Gastrocnemius medialis (tissue), 4 donors: ENCODE data around the gene NNT. TPM values are rescaled to one million over a fixed set of nuclear protein-coding genes. Genes with fewer than 3 reads are reported as not detected.
"Not testable (repeated sequence)": the region's sequence is repeated elsewhere in the genome, so short reads cannot be mapped to it uniquely, and the experiment has no call there.

ENCODE experiments used
- ATAC-seq, 2 donors: fragments of 150-250 bp; one replicate each; pipeline ENCODE4 v1.9.1; 2016
- DNase-seq, 2 donors: peaks; one replicate each; pipeline ENCODE4 v3.0.0-alpha.2; 2019
- H3K27ac ChIP-seq, 4 donors: fragments of 200-600 bp; sonication (generic); 1 replicate in 1 of 4; 2 replicates in 3 of 4; pipeline ENCODE4 v1.5.1; 2016 to 2018; ENCODE audit warnings: mild to moderate bottlenecking in 2 of 4, moderate library complexity in 1 of 4
- H3K27me3 ChIP-seq, 3 donors: fragments of 200-600 bp; sonication (generic) in 2 of 3; 1 replicate in 1 of 3; 2 replicates in 2 of 3; pipeline versions ENCODE4 v1.5.1 to v1.6.0; 2016 to 2019; ENCODE audit warnings: mild to moderate bottlenecking in 1 of 3, moderate library complexity in 1 of 3
- H3K36me3 ChIP-seq, 2 donors: fragments of 200-600 bp; sonication (generic) in 1 of 2; one replicate each; pipeline ENCODE4 v1.5.1; 2017 to 2018
- H3K4me1 ChIP-seq, 2 donors: fragments of 200-600 bp; sonication (generic) in 1 of 2; one replicate each; pipeline ENCODE4 v1.5.1; 2016 to 2017; ENCODE audit warnings: mild to moderate bottlenecking in 2 of 2
- H3K4me3 ChIP-seq, 4 donors: fragments of 200-600 bp; sonication (generic) in 3 of 4; 1 replicate in 1 of 4; 2 replicates in 3 of 4; pipeline ENCODE4 v1.5.1; 2016 to 2019; ENCODE audit warnings: mild to moderate bottlenecking in 2 of 4
- H3K9me3 ChIP-seq, 3 donors: fragments of 200-600 bp; sonication (generic) in 2 of 3; 1 replicate in 1 of 3; 2 replicates in 2 of 3; pipeline ENCODE4 v1.5.1; 2016 to 2019
- POLR2A ChIP-seq, 2 donors: fragments of 450-650 bp; IDR thresholded peaks; one replicate each; pipeline ENCODE4 v1.6.1; 2017; ENCODE audit warnings: antibody characterized with exemption in 2 of 2, mild to moderate bottlenecking in 2 of 2, moderate library complexity in 2 of 2
- in situ Hi-C, 4 donors: fragments of 200-750 bp; cut with MboI; loops; one replicate each; pipeline versions ENCODE4 v1.15.0 to v1.8.0; 2017; ENCODE audit warnings: low sequenced_read_pairs in 4 of 4
- intact Hi-C: fragments of 100-400 bp; cut with DNase I; formaldehyde crosslinking; loops from one replicate; pipeline ENCODE4 v1.15.1; 2023; ENCODE audit warnings: low total_unique reads
- total RNA-seq, 4 donors: library from RNA; depleted of rRNA; stranded (reverse); fragments of >200 nt; gene quantifications; one replicate each; pipeline versions ENCODE4 v1.1.0 to v1.2.3, GENCODE V29; 2016
- TF ChIP-seq, protein P1 (sequence below), 5 experiments: fragments of 450-650 bp in 3 of 5; fragments of 200-600 bp in 2 of 5; sonication (generic) in 2 of 5; IDR thresholded peaks in 4 of 5; conservative IDR thresholded peaks in 1 of 5; 1 replicate in 4 of 5; 2 replicates in 1 of 5; pipeline ENCODE4 v1.5.1; 2016 to 2019; ENCODE audit warnings: antibody characterized with exemption in 5 of 5, mild to moderate bottlenecking in 3 of 5, moderate library complexity in 3 of 5

The NNT gene
- total RNA-seq, 4 donors from 2014 or later = 90.3 to 149 (median 127) TPM

DNA sequence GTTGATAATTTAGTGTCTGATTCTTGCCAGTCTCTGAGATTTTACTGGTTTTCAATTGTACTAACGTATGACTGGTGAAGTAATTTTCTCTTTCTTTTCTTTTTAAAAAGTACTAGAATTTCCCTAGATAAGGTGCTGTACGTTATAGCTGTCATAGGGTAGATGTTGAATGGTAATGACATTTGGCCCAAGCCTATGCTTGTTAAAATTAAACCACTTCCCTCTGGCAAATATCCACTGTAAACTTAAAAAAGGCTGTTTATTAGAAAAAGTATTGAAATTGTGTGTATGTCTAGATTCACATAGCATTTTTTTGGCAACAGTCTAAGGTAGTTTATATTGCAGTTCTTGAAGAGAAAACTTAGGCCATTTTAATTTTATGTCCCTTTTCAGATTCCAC, 97.6 kb downstream of the NNT start:
- peaks cover 12 to 24% of the 10 kb centered on the region in 2 donors for H3K4me1 ChIP-seq
- no peaks in the 10 kb centered on the region for H3K9me3 ChIP-seq
- H3K27ac ChIP-seq = peak overlapping the region in 2 of 4 donors; percentile 44 to 50
- H3K4me3 ChIP-seq = no peak overlapping the region
- ATAC-seq = no peak
- in situ Hi-C loops = no loop called here
- DNase-seq = no peak
- peaks cover 0 to 6% of the 10 kb centered on the region in 2 donors for H3K36me3 ChIP-seq
- H3K27me3 ChIP-seq = no peaks in the 10 kb centered on the region
- TF ChIP-seq POLR2A (IDR thresholded peaks at IDR 0.05) = no peak
- TF ChIP-seq, protein P1, sequence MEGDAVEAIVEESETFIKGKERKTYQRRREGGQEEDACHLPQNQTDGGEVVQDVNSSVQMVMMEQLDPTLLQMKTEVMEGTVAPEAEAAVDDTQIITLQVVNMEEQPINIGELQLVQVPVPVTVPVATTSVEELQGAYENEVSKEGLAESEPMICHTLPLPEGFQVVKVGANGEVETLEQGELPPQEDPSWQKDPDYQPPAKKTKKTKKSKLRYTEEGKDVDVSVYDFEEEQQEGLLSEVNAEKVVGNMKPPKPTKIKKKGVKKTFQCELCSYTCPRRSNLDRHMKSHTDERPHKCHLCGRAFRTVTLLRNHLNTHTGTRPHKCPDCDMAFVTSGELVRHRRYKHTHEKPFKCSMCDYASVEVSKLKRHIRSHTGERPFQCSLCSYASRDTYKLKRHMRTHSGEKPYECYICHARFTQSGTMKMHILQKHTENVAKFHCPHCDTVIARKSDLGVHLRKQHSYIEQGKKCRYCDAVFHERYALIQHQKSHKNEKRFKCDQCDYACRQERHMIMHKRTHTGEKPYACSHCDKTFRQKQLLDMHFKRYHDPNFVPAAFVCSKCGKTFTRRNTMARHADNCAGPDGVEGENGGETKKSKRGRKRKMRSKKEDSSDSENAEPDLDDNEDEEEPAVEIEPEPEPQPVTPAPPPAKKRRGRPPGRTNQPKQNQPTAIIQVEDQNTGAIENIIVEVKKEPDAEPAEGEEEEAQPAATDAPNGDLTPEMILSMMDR (IDR thresholded peaks at IDR 0.05 in 4 of 5, conservative IDR thresholded peaks at IDR 0.05 in 1 of 5) = no peak
- intact Hi-C loops = no loop called here

DNA sequence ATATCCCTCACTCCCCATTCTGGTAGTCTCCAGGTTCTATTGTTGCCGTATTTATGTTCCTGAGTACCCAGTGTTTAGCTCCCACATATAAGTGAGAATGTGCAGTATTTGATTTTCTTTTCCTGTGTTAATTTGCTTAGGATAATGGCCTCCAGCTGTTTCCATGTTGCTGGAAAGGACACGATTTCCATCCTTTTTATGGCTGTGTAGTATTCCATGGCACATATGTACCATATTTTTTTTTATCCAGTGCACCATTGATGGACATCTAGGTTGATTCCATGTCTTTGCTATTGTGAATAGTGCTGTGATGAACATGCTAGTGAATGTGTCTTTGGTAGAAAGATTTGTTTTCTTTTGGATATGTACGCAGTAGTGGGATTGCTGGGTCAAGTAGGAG, 98.2 kb downstream of the NNT start:
- H3K4me1 ChIP-seq = peaks cover 12 to 24% of the 10 kb centered on the region in 2 donors
- intact Hi-C loops = no loop called here
- ATAC-seq = no peak
- no peaks in the 10 kb centered on the region for H3K27me3 ChIP-seq
- H3K9me3 ChIP-seq = no peaks in the 10 kb centered on the region
- no peak overlapping the region for H3K27ac ChIP-seq
- DNase-seq = no peak
- in situ Hi-C loops = no loop called here
- TF ChIP-seq, protein P1 (IDR thresholded peaks at IDR 0.05 in 4 of 5, conservative IDR thresholded peaks at IDR 0.05 in 1 of 5) = no peak
- TF ChIP-seq POLR2A (IDR thresholded peaks at IDR 0.05) = no peak
- peaks cover 0 to 6% of the 10 kb centered on the region in 2 donors for H3K36me3 ChIP-seq
- no peak overlapping the region for H3K4me3 ChIP-seq

DNA sequence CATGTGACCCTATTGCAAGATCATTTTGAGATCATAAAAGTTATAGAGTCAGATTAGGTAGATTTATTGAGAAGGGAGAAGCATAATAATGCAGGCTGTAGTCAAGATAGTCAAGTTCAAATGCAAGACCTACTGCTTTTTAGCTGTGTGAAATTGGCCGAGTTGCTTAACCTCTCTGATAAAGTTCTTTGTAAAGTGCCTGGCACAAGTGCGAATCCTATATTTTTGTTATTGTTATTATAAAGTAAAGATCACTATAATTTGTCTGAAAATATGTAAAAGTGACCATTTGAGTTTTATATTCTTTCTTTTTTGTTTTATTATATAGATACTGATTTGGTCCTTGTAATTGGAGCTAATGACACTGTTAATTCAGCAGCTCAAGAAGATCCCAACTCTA, 99.3 kb downstream of the NNT start:
- no peaks in the 10 kb centered on the region for H3K27me3 ChIP-seq
- TF ChIP-seq POLR2A (IDR thresholded peaks at IDR 0.05) = no peak
- TF ChIP-seq, protein P1 (IDR thresholded peaks at IDR 0.05 in 4 of 5, conservative IDR thresholded peaks at IDR 0.05 in 1 of 5) = no peak
- H3K36me3 ChIP-seq = peaks cover 0 to 6% of the 10 kb centered on the region in 2 donors
- H3K9me3 ChIP-seq = no peaks in the 10 kb centered on the region
- intact Hi-C loops (no loop called here), in situ Hi-C loops (no loop called here)
- no peak for ATAC-seq
- H3K4me3 ChIP-seq = no peak overlapping the region
- H3K27ac ChIP-seq = peak overlapping the region in 1 of 4 donors; percentile 48
- peaks cover 10 to 24% of the 10 kb centered on the region in 2 donors for H3K4me1 ChIP-seq
- DNase-seq = no peak

DNA sequence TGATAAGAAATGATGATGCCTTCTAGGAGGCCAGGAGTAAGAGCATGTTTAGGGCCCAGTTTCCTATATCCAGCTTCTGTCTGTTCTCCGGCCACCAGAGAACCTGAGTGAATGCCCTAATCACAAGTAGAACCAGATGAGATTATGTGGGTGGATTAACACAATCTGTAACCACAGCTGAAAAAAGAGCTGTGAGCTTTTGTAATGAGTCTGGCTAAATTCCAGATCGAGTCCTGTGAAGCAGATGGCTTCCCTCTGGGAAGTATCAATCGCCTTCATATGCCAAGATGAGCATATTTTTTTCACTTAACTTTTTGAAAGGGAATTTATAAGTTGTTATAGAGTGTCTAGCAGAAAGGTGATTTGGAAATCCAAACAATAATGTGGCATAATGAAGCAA, 99.8 kb downstream of the NNT start:
- TF ChIP-seq POLR2A (IDR thresholded peaks at IDR 0.05) = no peak
- TF ChIP-seq, protein P1 (IDR thresholded peaks at IDR 0.05 in 4 of 5, conservative IDR thresholded peaks at IDR 0.05 in 1 of 5) = no peak
- ATAC-seq (no peak), DNase-seq (no peak)
- Histone ChIP-seq H3K4me3 (no peak overlapping the region), H3K9me3 (no peaks in the 10 kb centered on the region), H3K4me1 (peaks cover 9 to 24% of the 10 kb centered on the region in 2 donors), H3K27ac (peak overlapping the region in 1 of 4 donors; percentile 48), H3K36me3 (peaks cover 0 to 6% of the 10 kb centered on the region in 2 donors), H3K27me3 (no peaks in the 10 kb centered on the region)
- intact Hi-C loops (no loop called here), in situ Hi-C loops (no loop called here)

DNA sequence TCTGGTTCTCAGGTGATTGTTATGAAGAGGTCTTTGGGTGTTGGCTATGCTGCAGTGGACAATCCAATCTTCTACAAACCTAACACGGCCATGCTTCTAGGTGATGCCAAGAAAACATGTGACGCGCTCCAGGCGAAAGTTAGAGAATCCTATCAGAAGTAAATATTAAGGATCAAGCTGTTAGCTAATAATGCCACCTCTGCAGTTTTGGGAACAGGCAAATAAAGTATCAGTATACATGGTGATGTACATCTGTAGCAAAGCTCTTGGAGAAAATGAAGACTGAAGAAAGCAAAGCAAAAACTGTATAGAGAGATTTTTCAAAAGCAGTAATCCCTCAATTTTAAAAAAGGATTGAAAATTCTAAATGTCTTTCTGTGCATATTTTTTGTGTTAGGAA, 101.3 kb downstream of the NNT start:
- peaks cover 8 to 19% of the 10 kb centered on the region in 2 donors for H3K4me1 ChIP-seq
- DNase-seq (no peak), ATAC-seq (no peak)
- no peaks in the 10 kb centered on the region for H3K9me3 ChIP-seq
- intact Hi-C loops = no loop called here
- TF ChIP-seq POLR2A (IDR thresholded peaks at IDR 0.05) = no peak
- TF ChIP-seq, protein P1 (IDR thresholded peaks at IDR 0.05 in 4 of 5, conservative IDR thresholded peaks at IDR 0.05 in 1 of 5) = no peak
- no peak overlapping the region for H3K4me3 ChIP-seq
- H3K27me3 ChIP-seq = no peaks in the 10 kb centered on the region
- peaks cover 0 to 6% of the 10 kb centered on the region in 2 donors for H3K36me3 ChIP-seq
- in situ Hi-C loops = no loop called here
- H3K27ac ChIP-seq = no peak overlapping the region

DNA sequence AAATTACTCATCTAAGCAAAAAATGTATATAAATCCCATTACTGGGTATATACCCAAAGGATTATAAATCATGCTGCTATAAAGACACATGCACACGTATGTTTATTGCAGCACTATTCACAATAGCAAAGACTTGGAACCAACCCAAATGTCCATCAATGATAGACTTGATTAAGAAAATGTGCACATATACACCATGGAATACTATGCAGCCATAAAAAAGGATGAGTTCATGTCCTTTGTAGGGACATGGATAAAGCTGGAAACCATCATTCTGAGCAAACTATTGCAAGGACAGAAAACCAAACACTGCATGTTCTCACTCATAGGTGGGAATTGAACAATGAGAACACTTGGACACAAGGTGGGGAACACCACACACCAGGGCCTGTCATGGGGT, 103.6 kb downstream of the NNT start:
- intact Hi-C loops, H3K27me3 ChIP-seq, H3K4me3 ChIP-seq, in situ Hi-C loops, DNase-seq, ATAC-seq, H3K9me3 ChIP-seq, H3K36me3 ChIP-seq, H3K27ac ChIP-seq: not testable (repeated sequence)
- H3K4me1 ChIP-seq = peaks cover 0 to 17% of the 10 kb centered on the region in 2 donors
